ENCODE results near the gene PDZD11.

- no peak for TF ChIP-seq POLR2A (IDR thresholded peaks at IDR 0.05; ENCODE audit: low read depth, low read length)
- TF ChIP-seq CTCF (IDR thresholded peaks at IDR 0.05; ENCODE audit: extremely low read depth in 1 of 2, insufficient read depth in 1 of 2, low read depth in 1 of 2, low read length in 2 of 2) = no peak
- no peak for TF ChIP-seq MAX (IDR thresholded peaks at IDR 0.05; ENCODE audit: insufficient read depth, insufficient read length)
Observed at GRCh38 chrX:70252491-70252890, 37.2 kb downstream of the PDZD11 start.
